ENCODE data around the gene TSPAN11. TPM values are rescaled to one million over a fixed set of nuclear protein-coding genes. Genes with fewer than 3 reads are reported as not detected.

TSPAN11 gene
- total and polyA plus RNA-seq, 2 of the 8 experiments (the other 6 are each of a cell fraction or from before 2014, with no cell fraction given): 3.9 to 8.2 TPM

- FAIRE-seq (no peak), DNase-seq (ENCODE audit: low read depth in 1 of 2, low spot score in 2 of 2) (no peak)
- no peak overlapping the region; the same call in 1 of the 2 replicates for H2BK5ac ChIP-seq (ENCODE audit: low read depth, low read length)
- peaks cover 0 to 2% (median 0%) of the 10 kb centered on the region in 4 experiments; a peak in 1 of 7 replicates for H3K27me3 ChIP-seq (replicated peaks in 1 of 4; ENCODE audit: control insufficient read depth in 3 of 4, extremely low read depth in 1 of 4, insufficient read depth in 3 of 4, low read length in 3 of 4)
- H4K91ac ChIP-seq (replicated peaks; ENCODE audit: insufficient read length, low read length): no peak overlapping the region
- no peak overlapping the region for H3K27ac ChIP-seq (ENCODE audit: low read depth, low read length)
- no peak overlapping the region for H3K14ac ChIP-seq (ENCODE audit: insufficient read length)
- no peak overlapping the region for H2BK20ac ChIP-seq (ENCODE audit: low read length)
- peak overlapping the region; percentile 60; the same call in 1 of the 2 replicates for H2AK5ac ChIP-seq (ENCODE audit: low read depth, low read length)
- ChIA-PET CTCF (ENCODE audit: partially characterized antibody) (interaction anchor here (0.8 to 21.1 kb wide), 5 partner anchors 7 to 129 kb away, joined by 3 to 205 read pairs (median 34); no protein-coding TSS in a partner anchor), POLR2A (ENCODE audit: partially characterized antibody) (interaction anchor here (1.7 kb wide), 1 partner anchor 11 kb away, joined by 3 read pairs; no protein-coding TSS in a partner anchor)
- H2BK12ac ChIP-seq (ENCODE audit: low read depth, low read length): no peak overlapping the region
- no peaks in the 10 kb centered on the region for H3K79me1 ChIP-seq (ENCODE audit: low read depth, low read length)
- no peaks in the 10 kb centered on the region for H3K23me2 ChIP-seq (ENCODE audit: low read depth, low read length)
- no peak overlapping the region for H2AFZ ChIP-seq (ENCODE audit: low read length)
- H3K4me1 ChIP-seq (replicated peaks in 1 of 4; ENCODE audit: control insufficient read depth in 3 of 4, insufficient read depth in 4 of 4, low read length in 3 of 4): peaks cover 2 to 17% (median 7%) of the 10 kb centered on the region in 4 experiments
- no peaks in the 10 kb centered on the region for H3K9me3 ChIP-seq (ENCODE audit: insufficient read depth in 2 of 2, low read depth in 1 of 2, low read length in 1 of 2)
- H2BK120ac ChIP-seq (replicated peaks; ENCODE audit: low read depth, low read length): no peak overlapping the region
- H3K18ac ChIP-seq (ENCODE audit: extremely low read depth, low read length): peak overlapping the region; percentile 19; the same call in 1 of the 2 replicates
- H3K9ac ChIP-seq (replicated peaks in 1 of 4; ENCODE audit: extremely low read depth in 1 of 4, low read depth in 3 of 4, low read length in 3 of 4): no peak overlapping the region
- H4K8ac ChIP-seq (ENCODE audit: extremely low read depth, insufficient read depth, low read length): no peak overlapping the region; the same call in 1 of the 2 replicates
- peaks cover 0 to 7% of the 10 kb centered on the region in 2 experiments for H4K20me1 ChIP-seq (replicated peaks in 1 of 2; ENCODE audit: control insufficient read depth in 1 of 2, insufficient read depth in 2 of 2, low read length in 2 of 2)
- TF ChIP-seq GTF2F1 (IDR thresholded peaks at IDR 0.05; ENCODE audit: borderline replicate concordance, low read depth, low read length): no peak
- TF ChIP-seq CHD2 (IDR thresholded peaks at IDR 0.05; ENCODE audit: low read length): no peak
- TF ChIP-seq ATF2 (IDR thresholded peaks at IDR 0.05; ENCODE audit: low read length): no peak
- no peak for TF ChIP-seq PHF8 (conservative IDR thresholded peaks at IDR 0.05; ENCODE audit: low read depth, low read length)
- TF ChIP-seq SP1 (IDR thresholded peaks at IDR 0.05; ENCODE audit: low read depth, low read length): no peak
- no peak for TF ChIP-seq YY1 (IDR thresholded peaks at IDR 0.05; ENCODE audit: low read depth, low read length)
- TF ChIP-seq TEAD4 (IDR thresholded peaks at IDR 0.05; ENCODE audit: low read depth, low read length): no peak
- TF ChIP-seq HDAC6 (IDR thresholded peaks at IDR 0.05; ENCODE audit: low read depth, low read length): no peak
- TF ChIP-seq BCL11A (IDR thresholded peaks at IDR 0.05; ENCODE audit: low read depth in 2 of 2, low read length in 2 of 2): no peak
- TF ChIP-seq POLR2AphosphoS5 (IDR thresholded peaks at IDR 0.05; ENCODE audit: low read depth, low read length): no peak
- no peak for TF ChIP-seq TCF12 (IDR thresholded peaks at IDR 0.05; ENCODE audit: low read depth, low read length)
- no peak for TF ChIP-seq SP4 (IDR thresholded peaks at IDR 0.05; ENCODE audit: low read length)
- no peak overlapping the region for H3K23ac ChIP-seq (ENCODE audit: insufficient read length)
- no peaks in the 10 kb centered on the region for H3K36me3 ChIP-seq (ENCODE audit: control insufficient read depth in 2 of 4, insufficient read depth in 4 of 4, low read length in 3 of 4)
- 88% methylated on average over 7 of the region's 7 CpGs; no CpG with 5 or more reads in 1 of the 2 experiments for WGBS, 2 experiments (ENCODE audit: extremely low coverage in 1 of 2, insufficient coverage in 1 of 2, insufficient read length in 1 of 2, insufficient replicate concordance in 2 of 2, low coverage in 1 of 2, low lambda C conversion rate in 2 of 2, missing lambda C conversion rate in 1 of 2)
- no peaks in the 10 kb centered on the region for H3K79me2 ChIP-seq (ENCODE audit: control insufficient read depth in 1 of 2, insufficient read depth in 2 of 2, low read length in 2 of 2)
- H4K5ac ChIP-seq (ENCODE audit: insufficient read length, low read depth, low read length): no peak overlapping the region
- no peak overlapping the region for H3K4me3 ChIP-seq (ENCODE audit: extremely low read depth in 1 of 4, insufficient read depth in 2 of 4, low read depth in 3 of 4, low read length in 4 of 4)
- H3K4me2 ChIP-seq (ENCODE audit: insufficient read depth in 1 of 2, low read depth in 2 of 2, low read length in 2 of 2): no peak overlapping the region
- no peak overlapping the region for H3K56ac ChIP-seq (replicated peaks; ENCODE audit: insufficient read length, low read depth, low read length)
- no peak overlapping the region for H2BK15ac ChIP-seq (ENCODE audit: low read length)
- no peak overlapping the region for H3K4ac ChIP-seq (replicated peaks; ENCODE audit: insufficient read length, low read depth, low read length)
These were observed 49.7 kb downstream of the TSPAN11 start for GRCh38 chr12:30976206-30976605.

All from H1 (cell line).